ENCODE results near the gene AKR7A3. TPM values are rescaled to one million over a fixed set of nuclear protein-coding genes. Genes with fewer than 3 reads are reported as not detected.
"Not testable (repeated sequence)": the region's sequence is repeated elsewhere in the genome, so short reads cannot be mapped to it uniquely, and the experiment has no call there.

The AKR7A3 gene
- total RNA-seq, 1 experiment from 2014 or later, result 0.69 TPM

- H3K27me3 ChIP-seq (ENCODE audit: control insufficient read depth, insufficient read depth, low read length), result no peaks in the 10 kb centered on the region
- peak; percentile 32 for DNase-seq
- H3K36me3 ChIP-seq (replicated peaks; ENCODE audit: control insufficient read depth, insufficient read depth, low read length), result peaks cover 27% of the 10 kb centered on the region
- no peak overlapping the region for H3K4me3 ChIP-seq (ENCODE audit: insufficient read depth, low read depth, low read length)
Observed at GRCh38 chr1:19260211-19261138, 28.1 kb downstream of the AKR7A3 start.

- peaks cover 29% of the 10 kb centered on the region for H3K36me3 ChIP-seq (replicated peaks; ENCODE audit: control insufficient read depth, insufficient read depth, low read length)
- no peak overlapping the region for H3K4me3 ChIP-seq (ENCODE audit: insufficient read depth, low read depth, low read length)
- H3K27me3 ChIP-seq (ENCODE audit: control insufficient read depth, insufficient read depth, low read length), result no peaks in the 10 kb centered on the region
- DNase-seq, result no peak
Observed at GRCh38 chr1:19258353-19258752, 30.2 kb downstream of the AKR7A3 start.

GRCh38 chr1:19257178-19257914 lies 31.2 kb downstream of the AKR7A3 start:
- DNase-seq, result no peak
- Histone ChIP-seq H3K4me3 (ENCODE audit: insufficient read depth, low read depth, low read length) (no peak overlapping the region), H3K36me3 (replicated peaks; ENCODE audit: control insufficient read depth, insufficient read depth, low read length) (peaks cover 29% of the 10 kb centered on the region), H3K27me3 (ENCODE audit: control insufficient read depth, insufficient read depth, low read length) (no peaks in the 10 kb centered on the region)

GRCh38 chr1:19256301-19256700 lies 32.3 kb downstream of the AKR7A3 start:
- H3K4me3 ChIP-seq (ENCODE audit: insufficient read depth, low read depth, low read length); DNase-seq; H3K27me3 ChIP-seq (ENCODE audit: control insufficient read depth, insufficient read depth, low read length): not testable (repeated sequence)
- H3K36me3 ChIP-seq (replicated peaks; ENCODE audit: control insufficient read depth, insufficient read depth, low read length), result peaks cover 29% of the 10 kb centered on the region

- Histone ChIP-seq H3K27me3 (ENCODE audit: control insufficient read depth, insufficient read depth, low read length) (no peaks in the 10 kb centered on the region), H3K4me3 (ENCODE audit: insufficient read depth, low read depth, low read length) (no peak overlapping the region), H3K36me3 (replicated peaks; ENCODE audit: control insufficient read depth, insufficient read depth, low read length) (peaks cover 29% of the 10 kb centered on the region)
- no peak for DNase-seq
Observed at GRCh38 chr1:19255288-19255687, 33.3 kb downstream of the AKR7A3 start.

GRCh38 chr1:19254416-19254815 lies 34.2 kb downstream of the AKR7A3 start:
- Histone ChIP-seq H3K36me3 (replicated peaks; ENCODE audit: control insufficient read depth, insufficient read depth, low read length) (peaks cover 26% of the 10 kb centered on the region), H3K4me3 (ENCODE audit: insufficient read depth, low read depth, low read length) (no peak overlapping the region), H3K27me3 (ENCODE audit: control insufficient read depth, insufficient read depth, low read length) (no peaks in the 10 kb centered on the region)
- peak; percentile 49 for DNase-seq

GRCh38 chr1:19251305-19252196 lies 37.0 kb downstream of the AKR7A3 start, which contains the start of the genes EMC1 and MRTO4:
Gene EMC1, minus strand, starts transcription at chr1:19251524. Its CDS starts 15 bp downstream, at chr1:19251509.
Gene MRTO4, plus strand, starts transcription at chr1:19251805. Its CDS starts 31 bp downstream, at chr1:19251836.
- H3K27me3 ChIP-seq (ENCODE audit: control insufficient read depth, insufficient read depth, low read length), result no peaks in the 10 kb centered on the region
- DNase-seq, result peak; percentile 96
- H3K36me3 ChIP-seq (replicated peaks; ENCODE audit: control insufficient read depth, insufficient read depth, low read length), result peaks cover 8% of the 10 kb centered on the region
- peak within 1 kb of the TSS; percentile 100 for H3K4me3 ChIP-seq (ENCODE audit: insufficient read depth, low read depth, low read length)

GRCh38 chr1:19250629-19251304 lies 37.8 kb downstream of the AKR7A3 start:
- peak; percentile 70 for DNase-seq
- peaks cover 4% of the 10 kb centered on the region for H3K36me3 ChIP-seq (replicated peaks; ENCODE audit: control insufficient read depth, insufficient read depth, low read length)
- peak overlapping the region; percentile 100 for H3K4me3 ChIP-seq (ENCODE audit: insufficient read depth, low read depth, low read length)
- no peaks in the 10 kb centered on the region for H3K27me3 ChIP-seq (ENCODE audit: control insufficient read depth, insufficient read depth, low read length)

- Histone ChIP-seq H3K36me3 (replicated peaks; ENCODE audit: control insufficient read depth, insufficient read depth, low read length) (peaks cover 56% of the 10 kb centered on the region), H3K4me3 (ENCODE audit: insufficient read depth, low read depth, low read length) (no peak overlapping the region), H3K27me3 (ENCODE audit: control insufficient read depth, insufficient read depth, low read length) (no peaks in the 10 kb centered on the region)
- DNase-seq, result peak; percentile 77
Observed at GRCh38 chr1:19240673-19241538, 47.7 kb downstream of the AKR7A3 start.

- H3K4me3 ChIP-seq (ENCODE audit: insufficient read depth, low read depth, low read length), result no peak overlapping the region
- H3K36me3 ChIP-seq (replicated peaks; ENCODE audit: control insufficient read depth, insufficient read depth, low read length), result peaks cover 59% of the 10 kb centered on the region
- no peaks in the 10 kb centered on the region for H3K27me3 ChIP-seq (ENCODE audit: control insufficient read depth, insufficient read depth, low read length)
- DNase-seq, result no peak
Observed at GRCh38 chr1:19239876-19240275, 48.7 kb downstream of the AKR7A3 start.

GRCh38 chr1:19234224-19234623 lies 54.3 kb downstream of the AKR7A3 start:
- no peak for DNase-seq
- no peaks in the 10 kb centered on the region for H3K27me3 ChIP-seq (ENCODE audit: control insufficient read depth, insufficient read depth, low read length)
- no peak overlapping the region for H3K4me3 ChIP-seq (ENCODE audit: insufficient read depth, low read depth, low read length)
- peaks cover 61% of the 10 kb centered on the region for H3K36me3 ChIP-seq (replicated peaks; ENCODE audit: control insufficient read depth, insufficient read depth, low read length)
